B cell (primary cell): ENCODE results near the gene MESP2. TPM values are rescaled to one million over a fixed set of nuclear protein-coding genes. Genes with fewer than 3 reads are reported as not detected.

Experiments
- ATAC-seq: fragments of 200-7000 bp; cut with Tn5 transposase; one replicate; pipeline ENCODE4 v1.10.0; 2021; ENCODE audit warnings: low read depth, mild to moderate bottlenecking, moderate number of reproducible peaks, moderate library complexity
- CTCF ChIA-PET: fragments of 350-600 bp; sonication (Branson Sonifier 250); formaldehyde crosslinking; loops from one replicate; lab custom pipeline; 2021; ENCODE audit warnings: antibody characterized with exemption, inconsistent platforms; lab: Charles Lee
- POLR2A ChIA-PET: fragments of 350-600 bp; sonication (Branson Sonifier 250); formaldehyde crosslinking; loops from one replicate; lab custom pipeline; 2021; ENCODE audit warnings: antibody characterized with exemption; lab: Charles Lee
- DNase-seq: peaks from one replicate; pipeline ENCODE4 v3.0.0; 2013
- H2AFZ ChIP-seq: 2 replicates; pipeline ENCODE4 v1.6.1; 2012; ENCODE audit warnings: mild to moderate bottlenecking, low read depth, low read length; ENCODE audit not compliant: insufficient read depth, poor library complexity, severe bottlenecking
- H3K27ac ChIP-seq, 2 donors: 1 replicate in 1 of 2; 2 replicates in 1 of 2; pipeline ENCODE4 v1.5.1; 2012 to 2013; ENCODE audit warnings: low read length in 2 of 2, mild to moderate bottlenecking in 2 of 2, moderate library complexity in 1 of 2
- H3K27me3 ChIP-seq, 4 experiments: fragments of 200-600 bp in 1 of 4; sonication (generic) in 1 of 4; replicated peaks in 1 of 4; 1 replicate in 2 of 4; 2 replicates in 2 of 4; pipeline versions ENCODE4 v1.6.1 to v1.7.0; 2013 to 2016; ENCODE audit warnings: low read length in 3 of 4, mild to moderate bottlenecking in 2 of 4, mixed read lengths in 1 of 4, moderate library complexity in 1 of 4; ENCODE audit not compliant: insufficient read depth in 4 of 4, control insufficient read depth in 3 of 4; ENCODE audit errors: control extremely low read depth in 1 of 4
- H3K36me3 ChIP-seq, 2 experiments: replicated peaks in 1 of 2; 1 replicate in 1 of 2; 2 replicates in 1 of 2; pipeline versions ENCODE4 v1.6.1 to v1.7.1; 2013; ENCODE audit warnings: low read length in 1 of 2; ENCODE audit not compliant: insufficient read depth in 2 of 2, control insufficient read depth in 1 of 2; ENCODE audit errors: control extremely low read depth in 1 of 2, extremely low read depth in 1 of 2
- H3K4me1 ChIP-seq, 2 donors: fragments of 200-600 bp in 1 of 2; sonication (generic) in 1 of 2; 1 replicate in 1 of 2; 2 replicates in 1 of 2; pipeline versions ENCODE4 v1.5.1 to v1.6.1; 2013 to 2017; ENCODE audit warnings: low read length in 2 of 2; ENCODE audit not compliant: control insufficient read depth in 2 of 2, insufficient read depth in 2 of 2
- H3K4me2 ChIP-seq: replicated peaks from 2 replicates; pipeline ENCODE3; 2012; ENCODE audit warnings: mild to moderate bottlenecking, low read depth, low read length; ENCODE audit not compliant: poor library complexity, severe bottlenecking
- H3K4me3 ChIP-seq, 5 experiments: fragments of 200-600 bp in 1 of 5; sonication (generic) in 1 of 5; 1 replicate in 3 of 5; 2 replicates in 2 of 5; pipeline versions ENCODE4 v1.5.1 to v1.7.0; 2011 to 2016; ENCODE audit warnings: low read length in 4 of 5, mild to moderate bottlenecking in 4 of 5, low read depth in 2 of 5, control low read depth in 1 of 5, moderate library complexity in 1 of 5; ENCODE audit not compliant: insufficient read depth in 1 of 5; ENCODE audit errors: control extremely low read depth in 1 of 5, extremely low read depth in 1 of 5
- H3K79me2 ChIP-seq: fragments of 200-600 bp; sonication (generic); one replicate; pipeline ENCODE4 v1.6.0; 2016; ENCODE audit warnings: low read length; ENCODE audit not compliant: control insufficient read depth, insufficient read depth
- H3K9ac ChIP-seq: fragments of 200-600 bp; sonication (generic); 2 replicates; pipeline ENCODE4 v1.6.1; 2017; ENCODE audit warnings: mild to moderate bottlenecking, low read length, moderate library complexity
- H3K9me3 ChIP-seq, 3 donors: one replicate each; pipeline versions ENCODE4 v1.6.1 to v1.7.1; 2013; ENCODE audit warnings: low read length in 2 of 3; ENCODE audit not compliant: control insufficient read depth in 2 of 3, insufficient read depth in 1 of 3; ENCODE audit errors: control extremely low read depth in 1 of 3
- H4K20me1 ChIP-seq: 2 replicates; pipeline ENCODE4 v1.6.0; 2012; ENCODE audit warnings: mild to moderate bottlenecking, low read length; ENCODE audit not compliant: insufficient read depth, control insufficient read depth, poor library complexity, severe bottlenecking
- H3K27ac Mint-ChIP-seq: one replicate; pipeline ENCODE4 v1.8.0; 2021; ENCODE audit warnings: mixed read lengths
- H3K27me3 Mint-ChIP-seq: one replicate; pipeline ENCODE4 v1.8.0; 2021; ENCODE audit warnings: mixed read lengths
- H3K4me1 Mint-ChIP-seq: one replicate; pipeline ENCODE4 v1.8.0; 2021; ENCODE audit warnings: mixed read lengths
- H3K4me3 Mint-ChIP-seq: one replicate; pipeline ENCODE4 v1.8.0; 2021; ENCODE audit warnings: mixed read lengths
- H3K9me3 Mint-ChIP-seq: one replicate; pipeline ENCODE4 v1.8.0; 2022; ENCODE audit warnings: mixed read lengths; ENCODE audit not compliant: insufficient read depth
- EZH2 ChIP-seq: IDR thresholded peaks from 2 replicates; pipeline ENCODE4 v1.6.1; 2012; ENCODE audit warnings: borderline replicate concordance, low read depth, mild to moderate bottlenecking, moderate library complexity, low read length; ENCODE audit not compliant: insufficient read depth, poor library complexity, severe bottlenecking
- WGBS: methylation state at CpG from one replicate; pipeline ENCODE4 v1.1.5; 2013; ENCODE audit warnings: missing lambda C conversion rate; ENCODE audit not compliant: insufficient coverage; 5-methylcytosine and 5-hydroxymethylcytosine counted together
- intact Hi-C: fragments of 100-400 bp; cut with micrococcal nuclease; formaldehyde crosslinking; loops from one replicate; pipeline ENCODE4 v1.10.0; 2022
- polyA plus RNA-seq: library from polyadenylated mRNA; depleted of rRNA; stranded (reverse); fragments of >200 nt; gene quantifications from 2 replicates; pipeline ENCODE4 v1.2.3, GENCODE V29; 2012
- total RNA-seq, 2 donors: library from RNA; stranded (reverse); fragments of 120-200 nt in 1 of 2; gene quantifications; 1 replicate in 1 of 2; 2 replicates in 1 of 2; pipeline versions ENCODE4 v1.2.3 to v1.2.4, GENCODE V29; 2013 to 2022
- TF ChIP-seq, protein P1 (sequence below): fragments of 200-600 bp; IDR thresholded peaks from one replicate; pipeline ENCODE4 v1.8.0; 2022; ENCODE audit warnings: antibody characterized with exemption, mild to moderate bottlenecking

Gene MESP2
- total and polyA plus RNA-seq, 2 donors (not counting 1 experiment from before 2014, with no cell fraction given) = not detected

GRCh38 chr15:89745131-89745530 lies 31.0 kb upstream of the MESP2 start:
- Mint-ChIP-seq H3K27ac (no peak overlapping the region), H3K4me3 (no peak overlapping the region), H3K4me1 (peaks cover 8% of the 10 kb centered on the region), H3K27me3 (peaks cover 14% of the 10 kb centered on the region), H3K9me3 (no peaks in the 10 kb centered on the region)
- WGBS = 95% methylated on average over 11 of the region's 13 CpGs
- intact Hi-C loops = no loop called here
- ATAC-seq (no peak), DNase-seq (no peak)
- Histone ChIP-seq H3K4me2 (no peak overlapping the region), H3K27me3 (peaks cover 0 to 7% (median 2%) of the 10 kb centered on the region in 4 experiments), H3K9ac (no peak overlapping the region), H3K9me3 (no peaks in the 10 kb centered on the region), H3K4me1 (peaks cover 4 to 7% of the 10 kb centered on the region in 2 donors), H3K36me3 (no peaks in the 10 kb centered on the region), H2AFZ (no peak overlapping the region), H4K20me1 (no peaks in the 10 kb centered on the region), H3K27ac (no peak overlapping the region), H3K4me3 (no peak overlapping the region), H3K79me2 (no peaks in the 10 kb centered on the region)
- CTCF ChIA-PET = interaction anchor here (1.3 kb wide), 1 partner anchor 130 kb away, joined by 4 read pairs; no protein-coding TSS in a partner anchor
- no peak for TF ChIP-seq EZH2
- TF ChIP-seq, protein P1, sequence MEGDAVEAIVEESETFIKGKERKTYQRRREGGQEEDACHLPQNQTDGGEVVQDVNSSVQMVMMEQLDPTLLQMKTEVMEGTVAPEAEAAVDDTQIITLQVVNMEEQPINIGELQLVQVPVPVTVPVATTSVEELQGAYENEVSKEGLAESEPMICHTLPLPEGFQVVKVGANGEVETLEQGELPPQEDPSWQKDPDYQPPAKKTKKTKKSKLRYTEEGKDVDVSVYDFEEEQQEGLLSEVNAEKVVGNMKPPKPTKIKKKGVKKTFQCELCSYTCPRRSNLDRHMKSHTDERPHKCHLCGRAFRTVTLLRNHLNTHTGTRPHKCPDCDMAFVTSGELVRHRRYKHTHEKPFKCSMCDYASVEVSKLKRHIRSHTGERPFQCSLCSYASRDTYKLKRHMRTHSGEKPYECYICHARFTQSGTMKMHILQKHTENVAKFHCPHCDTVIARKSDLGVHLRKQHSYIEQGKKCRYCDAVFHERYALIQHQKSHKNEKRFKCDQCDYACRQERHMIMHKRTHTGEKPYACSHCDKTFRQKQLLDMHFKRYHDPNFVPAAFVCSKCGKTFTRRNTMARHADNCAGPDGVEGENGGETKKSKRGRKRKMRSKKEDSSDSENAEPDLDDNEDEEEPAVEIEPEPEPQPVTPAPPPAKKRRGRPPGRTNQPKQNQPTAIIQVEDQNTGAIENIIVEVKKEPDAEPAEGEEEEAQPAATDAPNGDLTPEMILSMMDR = no peak
- POLR2A ChIA-PET = no interaction called here

GRCh38 chr15:89745768-89746167 lies 30.4 kb upstream of the MESP2 start:
- TF ChIP-seq, protein P1 = no peak
- no peak for TF ChIP-seq EZH2
- Mint-ChIP-seq H3K4me1 (peaks cover 6% of the 10 kb centered on the region), H3K27me3 (peaks cover 13% of the 10 kb centered on the region), H3K4me3 (no peak overlapping the region), H3K9me3 (no peaks in the 10 kb centered on the region), H3K27ac (no peak overlapping the region)
- peaks cover 0 to 8% (median 3%) of the 10 kb centered on the region in 4 experiments for H3K27me3 ChIP-seq
- H4K20me1 ChIP-seq = no peaks in the 10 kb centered on the region
- no peak for ATAC-seq
- intact Hi-C loops = no loop called here
- peaks cover 6 to 7% of the 10 kb centered on the region in 2 donors for H3K4me1 ChIP-seq
- H3K4me3 ChIP-seq = no peak overlapping the region
- no peak overlapping the region for H3K4me2 ChIP-seq
- no peaks in the 10 kb centered on the region for H3K36me3 ChIP-seq
- H3K79me2 ChIP-seq = no peaks in the 10 kb centered on the region
- H3K9ac ChIP-seq = no peak overlapping the region
- no peak for DNase-seq
- POLR2A ChIA-PET = no interaction called here
- no peak overlapping the region for H3K27ac ChIP-seq
- WGBS = 87% methylated on average over 1 of the region's 1 CpG
- no peak overlapping the region for H2AFZ ChIP-seq
- no peaks in the 10 kb centered on the region for H3K9me3 ChIP-seq
- CTCF ChIA-PET = interaction anchor here (1.3 kb wide), 1 partner anchor 129 kb away, joined by 4 read pairs; no protein-coding TSS in a partner anchor
